ENCODE measurements around the gene TBC1D2.
A peak's percentile ranks its signal among the peaks of the same experiment; 100 is the strongest.
"Not testable (repeated sequence)": the region's sequence is repeated elsewhere in the genome, so short reads cannot be mapped to it uniquely, and the experiment has no call there.

The TBC1D2 gene

GRCh38 chr9:98255578-98256296 is at the start of gene TBC1D2:
TBC1D2 (minus strand) TSS chr9:98255649; CDS start chr9:98255541, 108 bp downstream.
- DNase-seq (ENCODE audit: low read depth), result peak; percentile 96

DNA sequence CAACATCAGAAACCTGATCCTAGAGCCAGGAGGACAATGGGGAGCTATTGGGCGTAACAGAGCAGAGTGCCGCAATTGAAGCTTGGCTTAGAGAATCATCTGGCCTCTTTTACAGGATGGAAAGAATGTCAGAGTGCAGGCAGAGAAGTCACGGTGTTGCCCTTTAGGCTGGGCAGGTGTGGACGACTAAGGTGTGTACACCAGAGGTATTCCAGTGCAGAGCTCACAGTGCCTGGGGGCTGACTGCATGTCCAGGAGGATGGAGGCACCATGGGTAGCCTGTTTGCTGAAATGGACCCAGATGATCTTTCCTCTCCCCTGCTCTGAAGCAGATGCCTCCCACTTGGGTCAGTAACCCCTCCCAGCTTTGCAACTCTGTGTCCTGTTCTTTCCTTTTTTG is 48.9 kb upstream of the TBC1D2 start:
- DNase-seq (ENCODE audit: low read depth), result no peak

GRCh38 chr9:98303633-98304125 is 48.2 kb upstream of the TBC1D2 start:
- DNase-seq (ENCODE audit: low read depth), result no peak

GRCh38 chr9:98302938-98303632 is 47.6 kb upstream of the TBC1D2 start:
- no peak for DNase-seq (ENCODE audit: low read depth)

DNA sequence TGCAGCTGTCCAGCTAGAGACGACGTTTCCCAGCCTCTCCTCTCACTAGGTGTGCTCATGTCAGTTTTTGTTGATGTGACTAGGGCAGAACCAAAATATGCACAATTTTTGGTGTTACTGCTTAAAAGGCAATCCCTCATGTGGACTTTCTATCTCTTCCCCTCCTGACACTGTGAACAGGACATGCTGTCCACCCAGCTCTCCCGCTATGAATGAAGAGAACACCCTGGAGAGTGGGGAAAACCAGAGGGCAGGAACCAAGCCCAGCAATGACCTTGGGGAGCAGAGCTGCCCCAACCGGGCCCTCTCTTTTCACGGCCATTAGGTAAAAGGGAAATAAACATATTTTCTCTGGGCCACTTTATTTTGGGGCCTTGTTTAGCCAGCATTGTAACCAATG is 46.7 kb upstream of the TBC1D2 start:
- DNase-seq (ENCODE audit: low read depth), result no peak

GRCh38 chr9:98300611-98301010 is 45.2 kb upstream of the TBC1D2 start:
- DNase-seq (ENCODE audit: low read depth), result no peak

DNA sequence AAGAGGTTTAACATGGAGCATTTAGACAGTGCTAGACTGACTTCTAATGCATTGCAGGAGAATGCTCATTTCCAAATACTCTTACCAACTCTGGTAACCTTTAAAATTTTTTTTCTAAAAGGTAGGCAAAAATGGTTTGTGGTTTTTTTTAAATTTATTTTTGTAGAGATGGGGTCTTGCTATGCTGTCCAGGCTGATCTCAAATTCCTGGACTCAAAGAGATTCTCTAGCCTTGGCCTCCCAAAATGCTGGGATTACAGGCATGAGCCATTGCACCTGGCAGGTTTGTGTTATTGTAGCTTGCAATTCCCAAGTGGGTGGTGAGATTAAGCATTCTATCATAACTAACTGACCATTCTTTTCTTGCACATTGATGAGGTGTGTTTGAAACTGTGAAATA is 43.0 kb upstream of the TBC1D2 start:
- DNase-seq (ENCODE audit: low read depth), result no peak

- no peak for DNase-seq (ENCODE audit: low read depth)
Measured at GRCh38 chr9:98295824-98296223, 40.4 kb upstream of the TBC1D2 start.

DNA sequence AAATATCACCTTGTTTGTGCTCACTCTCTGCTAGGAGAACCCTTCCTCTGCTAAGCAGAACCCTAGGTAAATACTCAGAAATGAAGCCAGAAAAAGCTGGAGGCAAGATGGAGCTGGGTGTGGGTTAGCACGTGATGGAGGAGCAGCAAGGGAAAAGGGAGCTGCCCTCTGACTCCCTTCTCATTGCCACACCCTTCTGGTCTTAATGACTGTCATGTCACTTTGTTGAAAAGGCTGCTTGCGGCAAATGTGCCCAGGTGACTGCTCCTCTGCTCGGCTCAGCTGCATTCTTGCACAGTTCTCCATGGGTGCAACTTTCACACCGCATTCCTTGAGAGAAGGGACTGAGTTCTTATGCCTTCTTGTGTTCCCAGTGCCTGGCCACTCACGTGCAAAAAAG is 36.4 kb upstream of the TBC1D2 start:
- no peak for DNase-seq (ENCODE audit: low read depth)

- no peak for DNase-seq (ENCODE audit: low read depth)
Measured at GRCh38 chr9:98290411-98290810, 35.0 kb upstream of the TBC1D2 start.

DNA sequence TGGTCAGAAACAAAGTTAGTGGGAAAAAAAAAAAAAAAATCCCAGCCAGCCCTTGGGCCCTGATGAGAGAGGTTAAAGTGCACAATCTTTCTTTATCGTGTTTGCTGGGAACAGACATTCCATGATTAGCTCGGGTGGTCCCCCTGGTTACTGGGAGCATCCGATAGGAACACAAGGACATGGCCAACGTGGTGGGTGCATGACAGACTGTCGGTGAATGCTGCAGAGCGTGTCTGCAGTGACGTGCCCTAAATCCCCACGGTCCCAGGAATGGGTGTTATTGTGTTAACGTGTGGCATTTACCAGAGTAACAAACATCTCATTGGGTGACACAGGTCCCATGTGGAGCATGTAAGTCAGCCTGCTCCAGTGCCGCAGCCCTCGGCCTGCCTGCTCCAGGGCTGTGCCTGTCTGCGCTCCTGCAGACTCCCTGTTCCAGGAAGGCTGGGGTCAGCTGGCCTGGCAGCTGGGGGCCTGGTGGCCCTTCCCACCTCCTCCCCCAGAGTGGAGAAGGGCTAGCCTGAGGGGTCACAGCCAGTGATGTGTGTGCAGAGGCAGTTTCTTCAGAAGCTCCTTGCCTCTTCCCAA is 34.3 kb upstream of the TBC1D2 start:
- no peak for DNase-seq (ENCODE audit: low read depth)

DNA sequence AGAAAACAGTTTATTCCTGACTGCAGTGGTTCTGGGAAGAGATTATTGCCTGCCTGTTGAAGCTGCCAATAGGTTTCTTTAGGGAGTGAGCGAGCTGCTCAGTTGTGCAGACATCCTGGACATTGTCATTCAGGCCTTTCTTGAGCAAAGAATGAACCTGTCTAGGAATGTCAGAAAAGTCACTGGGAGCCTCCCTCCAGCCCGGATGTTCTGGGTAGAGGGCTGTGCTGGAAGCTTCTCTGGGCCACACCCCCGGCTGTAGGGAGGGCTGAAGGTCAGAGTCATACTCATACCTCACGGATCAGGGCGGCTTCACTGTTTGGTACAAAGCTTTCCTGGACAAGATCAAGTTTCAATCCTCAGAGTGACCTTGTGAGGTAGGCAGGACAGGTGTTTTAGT is 33.4 kb upstream of the TBC1D2 start:
- DNase-seq (ENCODE audit: low read depth), result no peak

DNA sequence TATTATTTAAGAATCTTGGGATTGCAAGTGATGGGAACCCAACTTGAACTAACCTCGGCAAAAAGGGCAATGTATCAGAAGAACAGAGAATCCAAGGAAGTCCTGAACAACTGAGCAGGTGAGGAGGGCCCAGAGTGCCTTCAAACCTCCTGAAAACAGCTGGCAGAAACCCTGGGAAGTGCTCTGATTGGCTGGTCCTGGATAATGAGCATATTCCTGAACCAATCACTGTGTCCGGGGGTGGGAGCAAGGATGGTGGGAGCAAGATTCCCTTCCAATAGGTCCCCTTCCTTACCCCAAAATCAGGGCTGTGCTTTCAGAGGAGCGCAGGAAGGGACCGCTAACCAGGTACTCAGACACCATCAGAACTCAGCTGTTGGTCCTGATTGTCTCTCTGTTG is 31.9 kb upstream of the TBC1D2 start:
- no peak for DNase-seq (ENCODE audit: low read depth)

DNA sequence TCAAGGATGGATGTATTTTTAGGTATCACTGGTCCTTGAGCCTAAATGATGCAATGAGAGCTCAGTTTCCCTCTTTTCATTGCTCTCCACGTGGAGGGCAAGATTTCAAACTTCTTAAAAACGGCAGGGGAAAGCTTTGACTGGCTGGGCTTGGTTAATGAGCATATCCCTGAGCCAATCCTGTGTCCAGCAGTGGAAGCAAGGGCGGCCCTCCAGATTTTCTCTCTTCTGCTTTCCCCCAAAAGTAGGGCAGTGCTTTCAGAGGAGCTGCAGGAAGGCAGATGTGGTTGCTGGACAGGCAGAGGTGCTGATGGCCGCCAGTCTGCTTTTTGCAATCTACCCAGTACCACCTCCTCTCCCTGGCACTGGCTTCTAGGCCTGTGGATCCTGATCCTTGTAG is 30.0 kb upstream of the TBC1D2 start:
- no peak for DNase-seq (ENCODE audit: low read depth)

DNA sequence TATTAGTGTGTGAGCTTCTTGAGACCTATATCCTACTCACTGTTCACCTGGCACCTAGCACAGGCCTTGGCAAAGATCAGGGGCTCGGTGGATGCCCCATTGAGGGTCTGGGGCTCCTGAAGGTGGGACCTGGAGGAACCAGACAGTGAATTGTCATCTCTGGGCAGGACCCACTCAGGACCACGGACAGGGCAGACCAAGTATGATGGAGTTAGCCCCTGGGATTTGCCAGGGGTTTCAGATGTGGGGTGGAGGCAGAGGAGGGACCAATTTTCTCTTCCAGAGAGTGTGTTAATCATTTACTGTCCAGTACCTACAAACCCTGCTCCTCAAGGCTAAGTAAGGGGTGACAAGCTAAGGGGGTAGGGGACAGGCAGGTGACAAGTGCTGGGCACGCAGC is 29.3 kb upstream of the TBC1D2 start:
- DNase-seq (ENCODE audit: low read depth), result no peak

DNA sequence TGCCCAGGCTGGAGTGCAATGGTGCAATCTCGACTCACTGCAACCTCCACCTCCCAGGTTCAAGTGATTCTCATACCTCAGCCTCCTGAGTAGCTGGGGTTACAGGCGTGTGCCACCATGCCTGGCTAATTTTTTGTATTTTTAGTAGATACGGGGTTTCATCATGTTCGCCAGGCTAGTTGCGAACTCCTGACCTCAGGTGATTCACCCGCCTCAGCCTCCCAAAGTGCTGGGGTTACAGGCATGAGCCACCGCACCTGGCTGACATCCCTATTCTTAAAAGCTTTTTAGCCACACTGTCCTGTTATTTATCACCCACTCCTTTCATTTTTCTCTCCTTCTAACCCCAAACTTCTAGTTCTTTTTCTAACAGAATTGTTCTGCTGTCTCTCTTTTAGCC is 27.7 kb upstream of the TBC1D2 start:
- not testable (repeated sequence) for DNase-seq (ENCODE audit: low read depth)

DNA sequence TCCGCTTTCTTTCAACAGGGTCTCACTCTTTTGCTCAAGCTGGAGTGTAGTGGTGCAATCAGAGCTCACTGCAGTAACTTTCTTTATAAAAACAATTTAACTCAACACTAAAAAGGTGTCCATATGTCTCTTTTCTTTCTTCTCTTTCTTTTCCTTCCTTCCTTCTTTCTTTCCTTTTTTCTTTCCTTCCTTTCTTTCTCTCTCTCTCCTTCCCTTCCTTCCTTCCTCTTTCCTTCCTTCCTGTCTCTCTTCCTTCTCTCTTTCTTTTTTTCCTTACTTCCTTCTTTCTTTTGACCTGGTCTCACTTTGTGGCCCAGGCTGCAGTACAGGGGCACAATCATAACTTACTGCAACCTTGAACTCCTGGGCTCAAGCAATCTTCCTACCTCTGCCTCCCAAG is 25.8 kb upstream of the TBC1D2 start:
- DNase-seq (ENCODE audit: low read depth), result no peak

DNA sequence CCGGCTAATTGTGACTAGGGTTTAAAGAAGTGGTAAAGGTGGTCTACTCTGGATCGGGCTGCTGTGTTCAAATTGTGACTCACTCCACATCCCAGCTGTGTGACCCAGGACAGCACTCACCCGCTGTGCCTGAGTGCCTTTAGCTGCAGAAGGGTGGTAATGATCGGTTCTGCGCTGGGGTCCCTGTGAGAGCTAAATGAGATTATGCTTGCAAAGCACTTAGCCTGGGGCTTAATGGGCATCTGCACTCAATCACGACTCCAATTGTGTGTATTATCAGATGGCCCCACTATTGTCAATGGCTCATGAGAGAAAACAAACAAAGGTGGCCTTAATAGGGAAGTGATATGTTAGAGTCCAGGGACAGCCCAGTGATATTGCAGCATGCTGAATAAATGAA is 25.1 kb upstream of the TBC1D2 start:
- DNase-seq (ENCODE audit: low read depth), result no peak

DNA sequence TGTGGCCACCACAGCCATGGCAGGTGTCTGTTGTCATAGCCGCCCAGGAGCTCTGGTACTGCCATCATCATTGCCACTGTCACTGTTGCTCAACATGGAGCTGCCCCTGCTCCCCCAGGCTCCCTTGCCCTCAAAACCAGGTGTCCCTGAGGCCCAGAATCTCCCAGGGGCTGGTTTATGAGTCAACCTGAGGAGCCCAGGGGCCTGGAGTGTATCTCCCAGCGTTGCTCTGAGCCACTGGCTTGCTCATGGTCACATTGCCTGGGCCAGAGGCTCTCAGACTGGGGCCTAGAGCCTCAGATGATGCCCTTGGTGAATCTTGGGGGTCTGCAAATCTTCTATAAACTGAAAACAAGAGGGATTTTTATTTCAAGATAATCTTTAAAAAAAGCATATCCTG is 24.7 kb upstream of the TBC1D2 start:
- no peak for DNase-seq (ENCODE audit: low read depth)

GRCh38 chr9:98276907-98277469 is 21.5 kb upstream of the TBC1D2 start:
- no peak for DNase-seq (ENCODE audit: low read depth)

DNA sequence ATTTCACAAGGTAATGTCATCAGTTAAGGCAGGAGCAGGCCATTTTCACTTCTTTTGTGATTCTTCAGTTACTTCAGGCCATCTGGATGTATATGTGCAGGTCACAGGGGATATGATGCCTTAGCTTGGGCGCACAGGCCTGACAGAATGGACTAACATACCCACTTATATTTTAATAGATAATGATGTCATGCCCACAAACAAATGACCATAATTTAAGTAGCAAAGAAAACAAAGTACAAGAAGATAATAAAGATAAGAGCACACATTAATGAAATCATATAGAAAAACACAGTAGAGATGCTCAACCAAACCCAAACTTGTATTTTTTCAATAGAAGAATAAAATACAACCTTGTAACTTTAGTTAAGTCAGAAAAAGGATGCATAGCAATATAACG is 19.7 kb upstream of the TBC1D2 start:
- no peak for DNase-seq (ENCODE audit: low read depth)

DNA sequence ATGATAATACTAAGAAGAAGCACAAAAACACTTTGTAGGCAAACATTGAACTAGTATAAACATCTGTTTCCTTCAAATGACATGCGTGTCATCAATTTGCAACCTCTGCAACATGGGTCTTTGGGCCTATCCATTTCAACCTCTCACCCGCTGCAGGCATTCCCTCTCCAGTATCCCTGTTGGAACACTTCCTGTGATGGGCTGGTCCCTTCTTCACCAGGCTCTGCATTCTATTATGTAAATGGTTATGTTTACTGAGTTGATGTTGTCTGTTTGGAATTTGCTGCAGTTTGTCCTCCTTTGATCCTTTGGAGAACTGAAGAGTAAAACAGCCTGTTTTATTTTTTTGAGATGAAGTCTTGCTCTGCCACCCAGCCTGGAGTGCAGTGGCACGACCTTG is 16.6 kb upstream of the TBC1D2 start:
- DNase-seq (ENCODE audit: low read depth), result no peak

GRCh38 chr9:98271479-98271878 is 16.0 kb upstream of the TBC1D2 start:
- DNase-seq (ENCODE audit: low read depth), result no peak
